Ovary (tissue), 3 donors: ENCODE measurements around the gene ZNF598.

ENCODE experiments used
- CTCF ChIP-seq, 3 donors: fragments of 450-650 bp in 2 of 3; fragments of 200-600 bp in 1 of 3; IDR thresholded peaks; one replicate each; pipeline versions ENCODE4 v1.5.1 to v1.8.0; 2016 to 2022; ENCODE audit warnings: antibody characterized with exemption in 3 of 3, mild to moderate bottlenecking in 1 of 3
- EP300 ChIP-seq: sonication (generic); formaldehyde crosslinking; IDR thresholded peaks from one replicate; pipeline ENCODE4 v1.6.1; 2017; ENCODE audit warnings: antibody characterized with exemption
- donor health status: DM: no; HTN: no; CAD: no.

- no peak for TF ChIP-seq CTCF (IDR thresholded peaks at IDR 0.05)
- TF ChIP-seq EP300, result no peak
Measured at GRCh38 chr16:2030036-2030435, 20.4 kb upstream of the ZNF598 start.
